GM21737 (cell line): ENCODE data around the gene PRR27.
A peak's percentile ranks its signal among the peaks of the same experiment; 100 is the strongest.

Experiments used
- ATAC-seq: cut with Tn5 transposase; IDR thresholded peaks from one replicate; pipeline ENCODE4 v1.9.1; 2021; ENCODE audit warnings: mild to moderate bottlenecking, moderate library complexity; ENCODE audit not compliant: unreplicated experiment

The PRR27 gene

DNA sequence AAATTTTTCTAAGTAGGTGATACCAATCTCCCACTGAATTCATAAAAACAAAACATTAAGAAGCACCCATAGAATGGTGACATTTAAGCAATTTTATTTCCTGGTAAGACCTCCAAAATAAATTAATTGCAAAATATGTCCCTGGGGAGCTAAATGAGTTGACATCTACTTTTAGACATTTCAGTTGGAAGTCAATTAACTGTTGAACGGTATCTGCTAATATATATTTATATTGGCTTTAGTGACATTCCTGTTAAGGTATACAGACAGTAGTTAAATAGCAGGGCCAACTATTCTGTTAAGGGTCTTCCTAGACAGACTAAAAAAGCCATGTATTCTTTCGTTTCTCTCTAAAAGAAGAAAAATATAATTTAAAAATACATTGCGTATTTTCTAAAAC, at the start of gene PRR27:
Gene PRR27, plus strand, starts transcription at position 301 of the 400 bp plus-strand sequence. CDS start 139 bp downstream, outside the sequence.
- no peak for ATAC-seq

DNA sequence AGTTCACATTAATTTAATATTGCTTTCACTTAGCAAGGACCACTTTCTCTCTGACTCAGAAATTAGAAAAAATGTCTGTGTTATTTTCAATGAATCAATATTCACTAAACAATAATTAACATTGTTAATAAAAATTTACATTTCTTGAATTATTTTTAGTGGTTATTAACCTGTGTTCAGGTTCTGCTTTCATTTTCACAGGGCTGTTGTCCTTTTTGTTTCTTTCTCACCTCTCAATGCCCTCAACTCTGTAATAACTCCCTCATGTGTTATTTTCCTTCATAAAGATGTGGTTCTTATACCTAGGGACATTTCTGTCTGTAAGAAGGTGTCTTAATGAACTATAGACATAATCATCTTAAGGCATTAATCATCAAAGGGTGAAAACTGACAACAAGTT, 43.1 kb upstream of the PRR27 start:
- ATAC-seq = no peak

DNA sequence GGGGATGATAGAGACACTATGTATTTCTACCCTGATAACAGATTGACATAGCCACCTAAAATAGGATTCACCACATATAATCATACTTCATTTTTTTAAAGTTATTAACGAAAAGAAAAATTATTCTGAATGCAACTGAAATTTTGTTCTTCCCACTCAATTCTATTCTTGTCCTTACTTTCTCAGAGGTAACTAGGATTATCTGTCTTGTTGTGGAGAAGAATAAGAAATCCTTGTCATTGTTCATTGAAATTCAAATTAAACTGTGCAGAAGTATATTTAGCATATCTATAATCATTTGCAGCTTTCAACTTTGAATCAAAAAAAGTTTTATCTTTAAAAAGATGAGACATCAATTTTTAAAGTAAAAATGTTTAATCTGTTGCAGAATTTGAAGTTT, 40.4 kb upstream of the PRR27 start:
- ATAC-seq = no peak

DNA sequence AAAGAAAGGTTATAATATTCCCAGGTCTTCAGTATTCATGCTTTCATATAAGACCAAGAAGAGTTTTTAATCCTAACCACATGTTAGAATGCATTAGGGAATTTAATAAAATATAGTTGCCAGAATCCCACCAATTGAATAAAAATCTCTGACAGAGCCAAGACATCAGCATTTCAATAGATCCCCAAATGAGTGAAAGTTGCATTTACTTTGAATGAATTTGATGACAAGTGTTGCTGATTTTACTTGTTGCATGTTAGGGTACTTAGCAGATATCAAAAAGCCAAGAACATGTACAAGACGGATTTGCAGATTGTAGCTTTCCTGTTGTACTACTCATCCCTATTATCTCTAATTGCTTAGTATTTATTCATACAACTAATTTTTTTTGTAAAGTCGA, 39.9 kb upstream of the PRR27 start:
- no peak for ATAC-seq

DNA sequence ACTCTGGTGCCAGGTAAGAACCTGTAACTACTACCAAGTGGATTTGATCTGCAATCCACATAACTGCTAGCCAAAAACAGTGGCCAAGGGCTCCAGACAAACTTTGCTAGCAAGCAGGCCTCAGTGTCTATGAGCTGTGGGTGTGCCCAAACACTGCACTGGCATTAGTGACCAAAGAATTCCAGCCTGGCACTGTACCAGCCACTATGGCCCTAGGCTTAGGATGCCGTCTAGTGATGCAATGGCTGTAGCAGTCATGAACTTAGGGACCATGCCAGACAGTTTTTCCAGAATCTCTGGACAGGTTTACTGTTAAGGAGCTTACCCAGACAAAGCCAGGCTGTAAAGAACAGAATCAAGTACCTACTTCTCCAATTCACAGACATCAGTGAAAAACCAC, 33.7 kb upstream of the PRR27 start:
- ATAC-seq = no peak

DNA sequence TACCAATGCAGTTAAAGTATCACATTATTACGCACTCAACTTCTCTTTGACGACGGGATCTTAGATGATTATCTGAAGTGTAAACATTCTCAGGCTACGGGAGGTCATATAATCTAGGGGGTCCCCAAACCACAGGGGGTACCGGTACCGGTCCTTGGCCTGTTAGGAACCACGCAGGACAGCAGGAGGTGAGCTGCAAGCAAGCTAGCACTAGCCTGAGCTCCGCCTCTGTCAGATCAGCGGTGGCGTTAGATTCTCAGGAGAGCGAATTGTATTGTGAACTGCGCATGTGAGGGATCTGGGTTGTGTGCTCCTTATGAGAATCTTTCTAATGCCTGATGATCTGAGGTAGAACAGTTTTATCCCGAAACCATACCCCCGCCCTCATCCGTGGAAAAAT, 20.6 kb upstream of the PRR27 start:
- no peak for ATAC-seq

DNA sequence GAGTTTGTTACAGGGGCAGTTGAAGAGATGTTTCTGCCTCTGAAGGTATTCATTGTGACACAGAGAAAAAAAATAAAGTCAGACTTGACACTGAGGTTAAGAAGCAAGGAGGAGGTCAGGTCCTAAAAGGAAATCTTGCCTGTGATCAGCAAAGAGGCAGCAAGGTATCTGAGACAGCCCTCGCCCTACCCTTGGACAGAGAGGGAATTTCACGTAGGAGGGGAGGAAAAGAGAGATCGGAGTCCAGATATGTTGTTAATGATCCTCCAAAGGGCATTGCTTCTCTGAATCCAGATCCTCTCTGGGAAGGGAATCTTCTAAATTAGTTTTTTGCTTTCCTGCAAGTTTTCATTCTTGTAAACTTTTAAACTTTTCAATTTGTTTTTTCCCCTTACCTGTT, 15.3 kb upstream of the PRR27 start:
- no peak for ATAC-seq

DNA sequence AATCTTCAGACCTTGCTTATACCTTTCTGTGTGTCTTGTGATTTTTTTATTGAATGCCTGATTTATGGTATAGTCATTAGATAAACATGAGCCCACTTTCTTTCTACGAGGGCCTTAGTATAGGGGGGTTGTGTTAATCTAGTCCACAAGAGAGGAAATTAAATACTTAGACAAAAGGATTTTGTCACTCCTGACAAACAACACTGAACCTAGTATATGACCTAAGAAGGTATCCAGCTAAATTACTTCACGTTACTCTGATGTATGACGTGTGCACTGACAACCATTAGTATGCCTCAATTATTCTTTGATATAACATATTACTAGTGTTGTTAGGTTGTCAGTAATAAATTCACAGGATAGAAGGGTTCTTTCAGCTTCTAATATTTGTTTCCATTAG, 2.8 kb upstream of the PRR27 start:
- no peak for ATAC-seq

DNA sequence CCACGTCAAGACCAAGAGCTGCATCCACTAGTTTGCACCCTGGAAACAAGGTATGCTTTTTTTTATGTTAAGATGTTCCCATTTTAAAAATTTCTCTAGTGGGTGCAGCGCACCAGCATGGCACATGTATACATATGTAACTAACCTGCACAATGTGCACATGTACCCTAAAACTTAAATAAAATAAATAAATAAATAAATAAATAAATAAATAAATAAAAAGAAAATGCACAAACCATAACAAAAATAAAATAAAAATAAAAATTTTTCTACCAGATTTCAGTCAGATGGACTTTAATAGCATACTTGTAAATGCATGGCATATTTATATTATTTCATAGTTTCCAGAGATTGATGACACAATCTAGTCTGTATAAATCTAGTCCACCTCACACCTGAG, 1.9 kb upstream of the PRR27 start:
- no peak for ATAC-seq

DNA sequence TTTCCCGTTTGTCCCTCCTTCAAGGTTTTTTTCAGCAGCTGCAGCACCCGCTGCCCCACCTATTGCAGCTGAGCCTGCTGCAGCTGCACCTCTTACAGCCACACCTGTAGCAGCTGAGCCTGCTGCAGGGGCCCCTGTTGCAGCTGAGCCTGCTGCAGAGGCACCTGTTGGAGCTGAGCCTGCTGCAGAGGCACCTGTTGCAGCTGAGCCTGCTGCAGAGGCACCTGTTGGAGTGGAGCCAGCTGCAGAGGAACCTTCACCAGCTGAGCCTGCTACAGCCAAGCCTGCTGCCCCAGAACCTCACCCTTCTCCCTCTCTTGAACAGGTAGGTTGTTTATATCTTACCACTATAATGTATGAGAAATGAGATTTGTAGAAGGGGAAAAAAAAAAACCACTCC, 4.5 kb downstream of the PRR27 start:
- ATAC-seq = no peak

DNA sequence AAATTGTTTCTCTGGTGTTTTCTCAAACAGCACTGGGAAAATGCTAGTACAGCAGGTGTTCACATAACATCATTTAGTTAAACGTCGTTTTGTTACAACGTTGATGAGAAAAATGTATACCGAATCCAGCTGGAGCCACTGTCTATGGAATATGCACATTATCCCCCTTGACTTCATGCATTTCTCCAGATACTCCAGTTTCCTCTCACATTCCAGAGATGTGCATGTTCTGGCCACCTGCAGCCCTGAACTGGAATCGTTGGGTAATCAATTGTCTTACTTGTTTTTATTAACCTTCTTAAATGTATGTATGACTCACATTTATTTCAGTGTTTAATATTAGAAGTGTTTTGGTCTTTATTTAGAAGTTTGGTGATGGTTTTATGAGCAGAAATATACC, 23.1 kb downstream of the PRR27 start:
- ATAC-seq = no peak

DNA sequence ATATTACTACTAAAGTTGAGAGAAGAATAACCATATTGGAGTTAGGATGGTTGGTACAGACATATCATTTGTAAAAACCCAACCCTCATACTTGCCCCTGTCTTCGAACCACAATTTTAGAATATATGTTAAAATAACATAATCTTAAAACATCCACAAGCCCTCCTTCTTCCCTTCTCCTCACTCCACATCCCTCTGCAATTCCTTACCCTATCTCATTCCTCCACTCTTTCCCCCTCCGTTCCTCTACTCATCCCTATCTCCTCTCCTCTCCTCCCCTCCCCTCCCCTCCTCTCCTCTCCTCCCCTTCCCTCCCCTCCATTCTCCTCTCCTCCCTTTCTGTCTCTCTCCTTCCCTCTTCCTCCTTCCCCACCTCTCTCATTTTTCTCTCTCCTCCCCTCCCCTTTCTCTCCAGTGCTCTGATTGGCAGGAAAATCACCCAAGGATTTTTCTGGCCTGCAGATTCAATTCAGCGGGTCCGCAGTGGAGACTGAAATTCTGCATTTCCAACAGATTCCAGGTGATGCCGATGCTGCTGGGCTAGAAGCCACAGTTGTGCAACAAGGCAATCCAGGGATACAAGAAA, 24.1 kb downstream of the PRR27 start:
- no peak for ATAC-seq

DNA sequence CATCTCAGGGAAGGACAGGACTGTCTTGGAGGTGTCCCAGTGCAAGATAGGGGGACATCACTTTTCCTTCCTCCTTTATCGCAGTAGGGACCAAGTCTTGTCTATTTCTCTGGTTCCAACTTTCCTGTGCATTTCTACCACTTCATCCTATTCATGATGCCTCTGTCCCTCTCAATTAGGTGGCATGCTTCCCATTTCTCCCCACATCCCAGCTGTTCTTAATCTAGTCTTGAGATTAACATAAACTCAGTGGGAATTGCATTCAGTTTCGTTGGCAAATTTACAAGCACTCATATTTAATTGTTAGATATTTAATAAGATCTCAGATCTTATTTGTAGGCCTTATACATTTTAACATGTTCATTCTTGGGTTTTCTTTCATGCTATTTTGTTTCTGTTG, 25.8 kb downstream of the PRR27 start:
- ATAC-seq = no peak

DNA sequence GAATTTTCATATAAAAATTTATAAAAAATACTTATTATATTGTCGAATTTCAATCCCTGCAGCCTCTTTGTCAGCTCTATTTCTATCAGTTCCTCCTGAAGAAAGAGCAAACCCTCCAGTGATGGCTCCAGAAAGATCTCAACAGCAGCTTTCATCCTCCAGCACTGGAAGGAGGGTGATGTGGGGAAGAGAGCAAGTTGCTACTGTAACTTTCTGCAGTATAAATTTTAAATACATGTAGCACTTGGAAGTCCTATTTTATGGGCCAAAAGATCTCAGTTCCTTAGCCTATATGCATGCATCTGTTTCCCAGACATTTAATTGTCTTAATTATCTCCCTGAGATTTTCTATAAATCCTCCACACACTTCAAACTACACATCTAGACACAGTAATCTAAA, 27.8 kb downstream of the PRR27 start:
- ATAC-seq = no peak

DNA sequence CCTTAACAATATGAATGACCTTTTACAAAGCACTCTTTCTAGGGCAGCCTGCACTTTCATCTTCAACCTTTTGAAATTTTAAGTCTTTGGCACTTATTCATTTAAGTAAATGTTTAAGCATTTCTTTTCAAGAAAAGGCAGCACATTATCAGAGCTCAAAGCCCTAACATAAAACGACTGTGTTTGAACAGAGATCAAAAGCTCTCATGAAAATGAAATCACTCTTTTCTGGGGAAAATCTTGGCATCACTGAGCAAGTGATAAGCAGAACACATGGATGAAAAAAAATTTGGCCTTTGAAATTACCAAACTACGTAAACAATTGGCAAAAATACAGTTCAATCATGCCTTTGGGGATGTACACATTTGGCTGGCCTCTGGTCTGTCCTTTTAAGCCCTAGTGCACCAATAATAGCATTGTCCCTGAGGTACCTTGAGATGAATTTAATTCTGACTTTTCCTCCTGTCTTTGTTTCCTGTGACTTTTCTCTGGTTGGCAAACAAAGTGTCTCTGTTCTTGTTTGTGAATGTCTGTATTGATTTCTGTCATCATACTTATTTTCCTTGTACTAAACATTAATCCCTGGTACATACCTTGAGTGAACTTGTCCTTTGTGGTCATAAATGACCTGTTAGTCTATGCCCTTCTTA, 28.6 kb downstream of the PRR27 start:
- ATAC-seq = no peak

DNA sequence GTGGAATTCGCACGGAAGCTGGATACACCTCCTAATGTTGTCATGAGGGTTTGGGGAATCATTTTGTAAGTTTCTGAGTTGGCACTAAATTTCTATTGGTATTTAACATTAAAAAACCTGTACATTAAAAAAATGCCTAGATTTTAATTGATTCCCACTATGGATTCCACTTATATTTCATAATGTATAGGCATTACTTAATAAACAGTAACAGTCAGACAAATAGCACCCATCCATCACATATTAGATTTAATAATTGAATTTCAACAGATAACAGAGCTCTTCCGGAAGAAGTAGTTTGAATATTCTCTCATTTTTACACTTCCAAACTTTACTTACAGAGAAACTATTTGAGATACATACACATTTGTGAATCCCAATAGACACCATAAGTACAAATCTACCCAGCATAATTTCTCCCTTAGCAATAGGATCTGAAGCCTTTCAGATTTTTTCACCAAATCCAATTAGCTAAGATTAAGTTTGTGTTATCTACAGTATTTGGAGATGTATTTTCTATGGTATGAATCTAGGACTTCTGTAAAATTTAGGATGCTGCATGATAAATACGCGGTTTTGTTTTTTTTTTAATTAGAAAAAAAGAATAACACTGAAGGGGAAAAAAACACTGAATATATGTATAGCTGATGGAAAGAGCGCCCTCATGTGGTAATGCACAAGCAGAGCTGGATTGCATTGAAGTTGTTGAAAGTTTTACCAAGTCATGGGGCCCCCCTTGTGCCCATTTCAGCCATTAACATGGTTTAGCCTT, 29.3 kb downstream of the PRR27 start:
- ATAC-seq = peak; percentile 76

DNA sequence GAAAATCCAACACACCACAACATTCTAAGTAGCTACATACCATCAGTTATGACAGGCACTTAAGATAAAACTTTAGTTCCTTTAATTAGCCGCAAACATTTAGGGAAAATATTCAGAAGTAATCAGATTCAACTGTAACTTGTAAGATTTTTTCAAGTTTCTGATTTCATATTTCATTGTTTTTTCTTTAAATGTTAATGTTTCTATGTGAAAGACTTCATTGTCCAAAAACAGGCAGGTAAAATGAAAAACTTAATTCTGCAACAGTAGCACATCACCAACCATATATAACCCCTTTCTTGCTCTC, 29.9 kb downstream of the PRR27 start:
- no peak for ATAC-seq

DNA sequence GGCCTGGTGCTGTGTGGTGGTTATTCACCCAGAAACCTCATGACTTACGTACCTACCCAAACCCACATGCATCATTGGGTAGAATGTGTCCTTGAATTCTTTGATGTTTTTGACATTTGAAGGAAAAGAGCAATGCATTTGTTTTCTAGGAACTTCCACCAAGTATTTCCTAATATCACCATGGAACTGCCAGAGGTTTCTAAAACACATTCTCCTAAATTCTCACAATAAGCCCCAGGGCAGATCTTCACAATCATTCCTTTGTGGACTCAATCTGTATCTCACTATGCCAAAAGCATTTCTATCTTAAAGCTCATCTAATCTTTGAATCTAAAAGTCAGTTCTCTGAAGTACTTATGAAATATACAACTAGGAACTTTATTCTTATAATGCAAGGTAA, 33.2 kb downstream of the PRR27 start:
- ATAC-seq = no peak

DNA sequence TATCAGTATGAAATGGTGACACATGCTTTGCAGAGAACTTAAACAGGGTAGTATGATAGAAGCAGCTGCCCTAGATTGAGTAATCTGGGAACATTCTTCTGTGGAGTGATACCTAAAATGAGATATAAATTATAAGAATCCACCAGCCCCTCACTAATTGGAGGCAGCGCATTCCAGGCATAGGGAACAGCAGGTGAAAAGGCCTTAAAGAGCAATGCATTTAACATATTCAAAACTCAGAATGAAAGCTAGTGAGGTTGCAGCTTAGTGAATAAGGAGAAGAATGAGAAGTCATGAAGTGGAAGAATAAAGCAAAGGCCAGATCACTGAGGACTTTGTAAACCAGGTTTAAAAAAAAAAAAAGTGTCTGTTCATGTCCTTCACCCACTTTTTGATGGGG, 36.5 kb downstream of the PRR27 start:
- ATAC-seq = no peak

DNA sequence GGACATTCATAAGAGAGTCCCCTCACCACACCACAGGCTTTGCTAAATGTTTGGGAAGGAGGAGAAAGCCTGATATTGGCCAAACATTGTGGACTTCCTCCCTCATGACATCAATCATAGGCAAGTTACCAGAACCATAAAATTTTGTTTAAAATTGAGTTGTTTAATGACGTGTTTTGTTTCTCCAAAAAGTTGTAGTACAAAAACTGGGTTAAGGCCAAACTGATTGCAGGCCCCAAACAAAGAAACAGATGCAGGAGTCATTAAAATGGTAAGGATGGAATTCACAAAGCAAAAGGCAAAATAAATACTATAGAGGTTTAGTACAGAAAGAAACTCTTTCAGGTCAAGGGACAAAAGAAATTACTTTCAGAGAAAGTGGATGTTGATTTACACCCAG, 37.6 kb downstream of the PRR27 start:
- no peak for ATAC-seq

DNA sequence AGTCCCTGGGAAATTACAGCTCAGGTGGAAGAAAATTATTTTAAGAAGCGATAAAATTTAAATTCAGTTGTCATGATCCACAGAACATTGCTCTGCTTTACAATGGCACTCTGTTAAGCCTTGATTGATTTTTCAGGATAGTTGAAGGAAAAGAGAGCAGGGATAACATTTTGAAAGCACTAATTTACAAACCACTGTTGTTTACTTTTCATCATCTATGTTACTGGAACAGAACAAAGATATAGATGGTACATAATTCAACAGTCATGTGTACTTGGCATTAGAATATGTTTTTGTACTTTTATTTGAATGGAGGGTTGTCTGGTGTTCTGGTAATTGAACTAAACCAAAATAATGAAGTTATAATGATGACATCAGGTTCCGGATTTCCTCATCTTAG, 38.9 kb downstream of the PRR27 start:
- no peak for ATAC-seq

DNA sequence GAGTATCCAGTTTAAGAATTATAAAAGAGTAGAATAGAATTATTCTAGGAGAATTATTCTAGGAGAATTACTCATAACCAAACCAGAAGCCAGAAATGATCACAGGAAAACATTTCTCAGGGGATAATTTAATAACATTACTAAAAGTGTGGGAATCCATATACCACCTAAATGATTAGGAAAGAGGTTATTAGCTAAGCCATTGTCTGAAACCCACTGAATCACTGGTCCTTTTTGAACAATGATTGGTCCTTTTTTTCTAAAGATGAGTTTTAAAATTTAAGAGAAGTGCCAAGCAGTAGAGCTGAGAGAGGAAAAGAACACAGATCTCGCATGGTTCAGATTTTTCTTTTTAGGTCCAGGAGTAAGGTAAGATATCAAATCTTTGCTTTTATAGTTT, 41.4 kb downstream of the PRR27 start, which contains the start of gene ODAM:
Gene ODAM, plus strand, starts transcription at position 301 of the 400 bp plus-strand sequence. CDS start 819 bp downstream, outside the sequence.
- ATAC-seq = no peak
